Spleen (tissue), 7 donors: ENCODE data around the gene ZNF625.

Experiments used
- CTCF ChIP-seq, 11 experiments: fragments of 200-600 bp in 7 of 11; fragments of 450-650 bp in 4 of 11; sonication (generic) in 4 of 11; IDR thresholded peaks in 8 of 11; conservative IDR thresholded peaks in 3 of 11; 1 replicate in 7 of 11; 2 replicates in 4 of 11; pipeline versions ENCODE4 v1.4.0 to v1.8.0; 2016 to 2021; ENCODE audit warnings: antibody characterized with exemption in 11 of 11, inconsistent platforms in 4 of 11, mild to moderate bottlenecking in 1 of 11
- POLR2A ChIP-seq, 3 donors: fragments of 450-650 bp; IDR thresholded peaks; one replicate each; pipeline ENCODE4 v1.5.1; 2017; ENCODE audit warnings: antibody characterized with exemption in 3 of 3, mild to moderate bottlenecking in 1 of 3
- donor health status: DM: no; HTN: no; CAD: no; lungs with moderate emphysema.
- donor health status: DM: no; HTN: no; CAD: no.
- donor health status: DM: no; HTN: no; CAD: no.

- no peak for TF ChIP-seq CTCF (IDR thresholded peaks at IDR 0.05 in 8 of 11, conservative IDR thresholded peaks at IDR 0.05 in 3 of 11)
- no peak for TF ChIP-seq POLR2A (IDR thresholded peaks at IDR 0.05)
Observed at GRCh38 chr19:12194827-12195731, 38.5 kb upstream of the ZNF625 start.
